Naive thymus-derived CD4-positive, alpha-beta T cell (primary cell): ENCODE data around the gene CPNE6. TPM values are rescaled to one million over a fixed set of nuclear protein-coding genes. Genes with fewer than 3 reads are reported as not detected.

Experiments
- ATAC-seq: fragments of 150-1000 bp; cut with Tn5 transposase; 2 replicates; pipeline ENCODE4 v1.10.0; 2021; ENCODE audit warnings: mild to moderate bottlenecking, moderate library complexity
- CTCF ChIA-PET: fragments of 350-600 bp; sonication (Branson Sonifier 250); formaldehyde crosslinking; loops from one replicate; lab custom pipeline; 2021; ENCODE audit warnings: antibody characterized with exemption; lab: Charles Lee
- POLR2A ChIA-PET: fragments of 350-600 bp; sonication (Branson Sonifier 250); formaldehyde crosslinking; loops from one replicate; lab custom pipeline; 2021; ENCODE audit warnings: antibody characterized with exemption, inconsistent platforms; lab: Charles Lee
- DNase-seq, 9 donors: peaks; one replicate each; pipeline versions ENCODE4 v3.0.0 to v3.0.0-alpha.2; 2020 to 2022; ENCODE audit warnings: mixed read lengths in 1 of 9
- H3K27ac ChIP-seq: one replicate; pipeline ENCODE4 v1.7.0; 2013; ENCODE audit warnings: mild to moderate bottlenecking, low read depth, low read length, moderate library complexity
- H3K27me3 ChIP-seq, 2 donors: one replicate each; pipeline ENCODE4 v1.7.0; 2013; ENCODE audit warnings: low read length in 2 of 2, mild to moderate bottlenecking in 2 of 2, moderate library complexity in 2 of 2; ENCODE audit not compliant: control insufficient read depth in 2 of 2, insufficient read depth in 2 of 2
- H3K36me3 ChIP-seq, 3 experiments: 1 replicate in 2 of 3; 2 replicates in 1 of 3; pipeline ENCODE4 v1.7.0; 2013; ENCODE audit warnings: low read length in 3 of 3, mild to moderate bottlenecking in 3 of 3, moderate library complexity in 1 of 3; ENCODE audit not compliant: insufficient read depth in 3 of 3, control insufficient read depth in 2 of 3
- H3K4me1 ChIP-seq, 2 donors: one replicate each; pipeline ENCODE4 v1.7.0; 2013; ENCODE audit warnings: low read length in 2 of 2, mild to moderate bottlenecking in 2 of 2, moderate library complexity in 1 of 2; ENCODE audit not compliant: control insufficient read depth in 2 of 2, insufficient read depth in 2 of 2
- H3K4me3 ChIP-seq: 2 replicates; pipeline ENCODE4 v1.7.0; 2013; ENCODE audit warnings: mild to moderate bottlenecking, low read length
- H3K9me3 ChIP-seq, 3 experiments: 1 replicate in 2 of 3; 2 replicates in 1 of 3; pipeline ENCODE4 v1.7.0; 2013; ENCODE audit warnings: low read length in 3 of 3; ENCODE audit not compliant: control insufficient read depth in 2 of 3
- H3K27ac Mint-ChIP-seq, 9 donors: one replicate each; pipeline ENCODE4 v1.8.0; 2020 to 2022; ENCODE audit warnings: mixed read lengths in 9 of 9, mild to moderate bottlenecking in 8 of 9, moderate library complexity in 5 of 9, inconsistent platforms in 2 of 9
- H3K27me3 Mint-ChIP-seq, 5 donors: one replicate each; pipeline ENCODE4 v1.8.0; 2021 to 2022; ENCODE audit warnings: mixed read lengths in 5 of 5, mild to moderate bottlenecking in 1 of 5
- H3K36me3 Mint-ChIP-seq, 5 donors: one replicate each; pipeline ENCODE4 v1.8.0; 2020 to 2022; ENCODE audit warnings: mixed read lengths in 5 of 5, mild to moderate bottlenecking in 3 of 5, inconsistent platforms in 1 of 5
- H3K4me1 Mint-ChIP-seq, 7 donors: one replicate each; pipeline ENCODE4 v1.8.0; 2020 to 2022; ENCODE audit warnings: mixed read lengths in 7 of 7, mild to moderate bottlenecking in 3 of 7, inconsistent platforms in 1 of 7
- H3K4me3 Mint-ChIP-seq, 10 donors: one replicate each; pipeline ENCODE4 v1.8.0; 2020 to 2022; ENCODE audit warnings: mild to moderate bottlenecking in 10 of 10, mixed read lengths in 10 of 10, moderate library complexity in 6 of 10, inconsistent platforms in 2 of 10
- H3K9me3 Mint-ChIP-seq, 11 donors: one replicate each; pipeline ENCODE4 v1.8.0; 2020 to 2022; ENCODE audit warnings: mixed read lengths in 11 of 11, mild to moderate bottlenecking in 4 of 11, inconsistent platforms in 1 of 11, moderate library complexity in 1 of 11
- intact Hi-C, 2 donors: fragments of 100-400 bp; cut with micrococcal nuclease; formaldehyde crosslinking; loops; one replicate each; pipeline ENCODE4 v1.15.1; 2023
- polyA plus RNA-seq, 2 donors: library from polyadenylated mRNA; unstranded; fragments of 300-500 nt; fragmentation: Illumina TruSeq; gene quantifications; one replicate each; pipeline ENCODE4 v1.2.3, GENCODE V29; 2021
- total RNA-seq, 6 experiments: library from RNA in 5 of 6; stranded (reverse) in 5 of 6; gene quantifications; 1 replicate in 5 of 6; 2 replicates in 1 of 6; pipeline ENCODE4 v1.2.3 and lab custom pipeline; 2021 to 2026

CPNE6 gene
- total and polyA plus RNA-seq, 7 experiments from 2014 or later = 0.12 TPM; not detected in 6

- peak in 2 of 9 donors; percentile 11 to 64 for DNase-seq
- H3K36me3 ChIP-seq = peaks cover 0 to 32% (median 5%) of the 10 kb centered on the region in 3 experiments
- ChIA-PET CTCF (interaction anchor here (0.8 to 9.4 kb wide), 5 partner anchors 10 to 42 kb away, joined by 3 to 165 read pairs (median 5); partner anchors contain the start of genes DCAF11 and NRL), POLR2A (interaction anchor here (0.6 to 9.1 kb wide), 11 partner anchors 11 to 66 kb away, joined by 3 to 85 read pairs (median 5); partner anchors contain the start of genes DCAF11, EMC9, IRF9 and NRL)
- peak overlapping the region; percentile 92 for H3K27ac ChIP-seq
- H3K27me3 ChIP-seq = no peaks in the 10 kb centered on the region
- peak; percentile 3 for ATAC-seq
- peak overlapping the region; percentile 91 to 100 (median 98) for H3K4me3 Mint-ChIP-seq
- H3K4me3 ChIP-seq = peak overlapping the region; percentile 91
- peak overlapping the region; percentile 90 to 97 (median 96) for H3K27ac Mint-ChIP-seq
- no peaks in the 10 kb centered on the region for H3K27me3 Mint-ChIP-seq
- H3K4me1 ChIP-seq = peaks cover 6 to 16% of the 10 kb centered on the region in 2 donors
- intact Hi-C loops = no loop called here
- H3K9me3 Mint-ChIP-seq = no peaks in the 10 kb centered on the region
- H3K36me3 Mint-ChIP-seq = peaks cover 0 to 21% (median 0%) of the 10 kb centered on the region in 5 donors
- H3K9me3 ChIP-seq = no peaks in the 10 kb centered on the region
- H3K4me1 Mint-ChIP-seq = peaks cover 27 to 42% (median 36%) of the 10 kb centered on the region in 7 donors
Observed at GRCh38 chr14:24095271-24096068, 24.1 kb downstream of the CPNE6 start.

- DNase-seq (no peak), ATAC-seq (no peak)
- peak overlapping the region in 9 of 10 donors; percentile 17 to 69 (median 57) for H3K4me3 Mint-ChIP-seq
- Histone ChIP-seq H3K36me3 (peaks cover 0 to 39% (median 5%) of the 10 kb centered on the region in 3 experiments), H3K27ac (no peak overlapping the region), H3K4me1 (peaks cover 6 to 16% of the 10 kb centered on the region in 2 donors), H3K4me3 (no peak overlapping the region), H3K27me3 (no peaks in the 10 kb centered on the region), H3K9me3 (no peaks in the 10 kb centered on the region)
- H3K27ac Mint-ChIP-seq = peak overlapping the region; percentile 14 to 81 (median 68)
- H3K9me3 Mint-ChIP-seq = no peaks in the 10 kb centered on the region
- intact Hi-C loops = no loop called here
- ChIA-PET CTCF (interaction anchor here (9.4 kb wide), 1 partner anchor 9 kb away, joined by 165 read pairs; no protein-coding TSS in a partner anchor), POLR2A (interaction anchor here (0.7 to 9.1 kb wide), 6 partner anchors 10 to 347 kb away, joined by 3 to 85 read pairs (median 5); partner anchors contain the start of genes DCAF11 and NRL)
- H3K27me3 Mint-ChIP-seq = no peaks in the 10 kb centered on the region
- H3K4me1 Mint-ChIP-seq = peaks cover 22 to 38% (median 33%) of the 10 kb centered on the region in 7 donors
- H3K36me3 Mint-ChIP-seq = peaks cover 0 to 28% (median 0%) of the 10 kb centered on the region in 5 donors
Observed at GRCh38 chr14:24096545-24097181, 25.3 kb downstream of the CPNE6 start.

DNA sequence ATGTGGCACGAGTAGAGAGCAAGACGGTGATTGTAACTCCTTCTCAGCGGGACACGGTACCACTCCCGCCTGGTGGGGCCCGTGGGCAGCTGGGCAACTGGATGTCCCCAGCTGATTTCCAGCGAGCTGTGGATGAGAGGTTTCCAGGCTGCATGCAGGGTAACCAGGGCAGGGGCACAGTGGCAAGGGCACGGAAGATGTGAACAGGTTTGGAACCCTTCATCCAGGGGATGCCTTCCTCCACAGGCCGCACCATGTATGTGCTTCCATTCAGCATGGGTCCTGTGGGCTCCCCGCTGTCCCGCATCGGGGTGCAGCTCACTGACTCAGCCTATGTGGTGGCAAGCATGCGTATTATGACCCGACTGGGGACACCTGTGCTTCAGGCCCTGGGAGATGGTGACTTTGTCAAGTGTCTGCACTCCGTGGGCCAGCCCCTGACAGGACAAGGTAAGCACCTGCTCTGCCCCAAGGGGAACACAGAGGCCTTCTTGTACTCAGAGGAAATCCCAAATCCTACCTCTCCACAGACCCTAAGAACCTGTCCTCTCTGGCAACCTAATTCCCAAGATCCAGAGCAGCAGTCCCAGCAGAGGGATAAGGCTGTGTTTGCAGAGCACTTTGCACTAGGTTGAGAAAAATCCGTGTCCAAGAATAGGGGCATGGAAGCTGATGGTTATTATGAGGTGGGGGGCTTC, 27.0 kb downstream of the CPNE6 start:
- Mint-ChIP-seq H3K27ac (peak overlapping the region in 1 of 9 donors; percentile 31), H3K4me1 (peaks cover 20 to 28% (median 23%) of the 10 kb centered on the region in 7 donors), H3K27me3 (no peaks in the 10 kb centered on the region), H3K36me3 (peaks cover 0 to 35% (median 0%) of the 10 kb centered on the region in 5 donors), H3K9me3 (no peaks in the 10 kb centered on the region), H3K4me3 (no peak overlapping the region)
- ATAC-seq (no peak), DNase-seq (no peak)
- Histone ChIP-seq H3K4me3 (no peak overlapping the region), H3K27ac (no peak overlapping the region), H3K4me1 (peaks cover 6 to 14% of the 10 kb centered on the region in 2 donors), H3K36me3 (peaks cover 0 to 48% (median 5%) of the 10 kb centered on the region in 3 experiments), H3K27me3 (no peaks in the 10 kb centered on the region), H3K9me3 (no peaks in the 10 kb centered on the region)
- intact Hi-C loops = no loop called here
- ChIA-PET POLR2A (interaction anchor here (1.0 to 9.1 kb wide), 3 partner anchors 8 to 53 kb away, joined by 3 to 85 read pairs (median 80); no protein-coding TSS in a partner anchor), CTCF (interaction anchor here (1.1 to 9.4 kb wide), 2 partner anchors 7 to 41 kb away, joined by 3 to 165 read pairs; no protein-coding TSS in a partner anchor)

DNA sequence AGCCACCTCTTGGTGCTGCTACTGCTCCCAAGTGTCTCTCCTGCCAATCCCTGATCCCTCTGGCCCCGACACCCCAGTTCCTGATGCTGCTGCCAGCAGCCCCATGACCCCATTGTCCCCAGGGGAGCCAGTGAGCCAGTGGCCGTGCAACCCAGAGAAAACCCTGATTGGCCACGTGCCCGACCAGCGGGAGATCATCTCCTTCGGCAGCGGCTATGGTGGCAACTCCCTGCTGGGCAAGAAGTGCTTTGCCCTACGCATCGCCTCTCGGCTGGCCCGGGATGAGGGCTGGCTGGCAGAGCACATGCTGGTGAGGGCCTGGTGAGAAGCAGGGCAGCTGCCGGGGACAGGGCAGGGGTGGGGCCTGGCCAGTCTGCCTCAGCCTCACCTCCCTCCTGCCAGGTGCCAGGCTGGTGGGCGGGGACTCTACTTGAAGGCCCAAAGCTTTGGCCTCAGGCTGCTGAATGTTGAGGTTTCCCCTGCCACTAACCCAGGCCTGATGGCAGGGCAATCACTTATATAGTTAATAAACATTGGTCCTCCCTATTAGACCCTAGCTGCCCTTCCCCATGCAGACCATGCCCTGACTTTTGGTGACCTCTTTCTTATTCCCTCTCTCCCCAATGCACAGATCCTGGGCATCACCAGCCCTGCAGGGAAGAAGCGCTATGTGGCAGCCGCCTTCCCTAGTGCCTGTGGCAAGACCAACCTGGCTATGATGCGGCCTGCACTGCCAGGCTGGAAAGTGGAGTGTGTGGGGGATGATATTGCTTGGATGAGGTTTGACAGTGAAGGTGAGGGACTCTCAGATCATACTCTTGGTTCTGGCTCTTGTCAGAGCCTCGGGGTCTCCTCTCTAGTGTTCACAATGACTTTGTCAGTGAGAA, 27.8 kb downstream of the CPNE6 start:
- H3K4me3 Mint-ChIP-seq = no peak overlapping the region
- peaks cover 0 to 43% (median 6%) of the 10 kb centered on the region in 5 donors for H3K36me3 Mint-ChIP-seq
- peak overlapping the region in 3 of 9 donors; percentile 9 to 65 (median 34) for H3K27ac Mint-ChIP-seq
- H3K4me1 Mint-ChIP-seq = peaks cover 17 to 24% (median 19%) of the 10 kb centered on the region in 7 donors
- Histone ChIP-seq H3K4me1 (peaks cover 6 to 10% of the 10 kb centered on the region in 2 donors), H3K27me3 (no peaks in the 10 kb centered on the region), H3K27ac (no peak overlapping the region), H3K36me3 (peaks cover 0 to 50% (median 5%) of the 10 kb centered on the region in 3 experiments), H3K4me3 (no peak overlapping the region), H3K9me3 (no peaks in the 10 kb centered on the region)
- ChIA-PET POLR2A (no interaction called here), CTCF (interaction anchor here (11.7 kb wide), 1 partner anchor 43 kb away, joined by 246 read pairs; the partner anchor contains the start of gene CARMIL3)
- ATAC-seq = no peak
- H3K9me3 Mint-ChIP-seq = no peaks in the 10 kb centered on the region
- H3K27me3 Mint-ChIP-seq = no peaks in the 10 kb centered on the region
- intact Hi-C loops = no loop called here
- DNase-seq = no peak

DNA sequence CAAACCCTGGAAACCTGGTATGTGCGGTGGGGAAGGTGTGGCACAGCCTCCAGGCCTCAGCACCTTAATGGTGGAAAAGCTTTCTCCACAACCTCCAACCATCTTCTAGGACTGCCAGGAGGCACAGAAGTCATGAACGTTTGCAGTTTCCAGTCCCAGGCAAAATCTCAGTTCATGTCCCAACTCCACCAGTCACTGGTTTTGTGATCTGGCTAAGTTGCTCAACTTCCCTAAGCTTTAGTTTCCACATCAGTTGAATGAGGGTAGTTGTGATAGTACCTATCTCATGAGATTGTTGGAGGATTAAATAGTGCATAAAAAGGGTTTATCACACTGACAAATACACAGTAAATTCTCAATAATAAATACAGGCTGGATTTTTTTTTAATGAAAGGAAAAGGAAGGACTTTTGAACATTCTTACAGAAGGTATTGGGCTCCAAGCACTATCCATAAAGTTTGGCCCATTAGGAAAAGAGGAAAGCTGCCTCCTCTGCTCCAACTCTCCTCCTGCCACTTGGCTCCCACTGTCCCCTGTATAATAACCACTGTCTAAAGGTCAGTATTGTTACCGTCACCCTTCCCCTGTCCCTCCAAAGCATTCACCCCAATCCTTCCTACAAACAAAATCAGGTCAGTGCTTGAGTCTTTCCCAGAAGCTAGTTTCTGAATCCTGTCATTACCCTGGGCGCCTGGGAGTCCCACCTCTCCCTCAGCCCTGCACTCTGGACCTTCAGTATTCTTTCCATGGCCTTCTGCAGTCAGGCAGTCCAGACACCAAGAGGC, 29.0 kb downstream of the CPNE6 start:
- no peaks in the 10 kb centered on the region for H3K9me3 ChIP-seq
- DNase-seq (no peak), ATAC-seq (no peak)
- peaks cover 0 to 45% (median 5%) of the 10 kb centered on the region in 3 experiments for H3K36me3 ChIP-seq
- no peaks in the 10 kb centered on the region for H3K27me3 ChIP-seq
- H3K4me3 ChIP-seq = no peak overlapping the region
- intact Hi-C loops = no loop called here
- Mint-ChIP-seq H3K27ac (peak overlapping the region in 2 of 9 donors; percentile 15 to 34), H3K4me3 (no peak overlapping the region), H3K4me1 (peaks cover 10 to 17% (median 12%) of the 10 kb centered on the region in 7 donors), H3K36me3 (peaks cover 3 to 45% (median 15%) of the 10 kb centered on the region in 5 donors), H3K9me3 (peaks cover 0 to 2% (median 0%) of the 10 kb centered on the region in 11 donors), H3K27me3 (no peaks in the 10 kb centered on the region)
- H3K27ac ChIP-seq = no peak overlapping the region
- H3K4me1 ChIP-seq = peaks cover 5 to 6% of the 10 kb centered on the region in 2 donors
- POLR2A ChIA-PET = interaction anchor here (0.7 kb wide), 1 partner anchor 21 kb away, joined by 3 read pairs; no protein-coding TSS in a partner anchor
- CTCF ChIA-PET = interaction anchor here (1.4 to 11.7 kb wide), 3 partner anchors 6 to 45 kb away, joined by 3 to 246 read pairs (median 165); partner anchors contain the start of genes CARMIL3 and PCK2
